ENCODE data around the gene PKP3.
"Not testable (repeated sequence)": the region's sequence is repeated elsewhere in the genome, so short reads cannot be mapped to it uniquely, and the experiment has no call there.

The PKP3 gene

GRCh38 chr11:434496-434895, 40.5 kb downstream of the PKP3 start:
- Histone ChIP-seq H3K36me3 (ENCODE audit: insufficient read depth, low read length) (no peaks in the 10 kb centered on the region), H3K4me1 (ENCODE audit: insufficient read depth, low read length) (no peaks in the 10 kb centered on the region), H3K4me2 (ENCODE audit: insufficient read depth, low read length) (no peak overlapping the region), H2AFZ (ENCODE audit: low read depth, low read length) (no peak overlapping the region), H3K27me3 (ENCODE audit: insufficient read depth, low read length, poor library complexity) (no peaks in the 10 kb centered on the region), H3K4me3 (ENCODE audit: low read depth in 1 of 2, low read length in 2 of 2) (no peak overlapping the region), H3K9me3 (ENCODE audit: insufficient read depth, low read length, severe bottlenecking) (no peaks in the 10 kb centered on the region), H3K9ac (ENCODE audit: low read depth, low read length) (no peak overlapping the region), H3K79me2 (ENCODE audit: insufficient read depth, low read length) (no peaks in the 10 kb centered on the region), H3K27ac (ENCODE audit: low read length) (no peak overlapping the region), H4K20me1 (ENCODE audit: insufficient read depth, low read length) (no peaks in the 10 kb centered on the region)
- TF ChIP-seq CTCF (IDR thresholded peaks at IDR 0.05; ENCODE audit: borderline replicate concordance, extremely low read depth, low read length, poor library complexity, severe bottlenecking), result no peak
- no peak for TF ChIP-seq EZH2 (IDR thresholded peaks at IDR 0.05; ENCODE audit: borderline replicate concordance, low read depth, low read length, severe bottlenecking)
- DNase-seq (no peak), ATAC-seq (ENCODE audit: insufficient read depth, low read depth) (no peak)

GRCh38 chr11:434999-435740, 41.2 kb downstream of the PKP3 start:
- H3K4me1 ChIP-seq (ENCODE audit: insufficient read depth, low read length); H3K36me3 ChIP-seq (ENCODE audit: insufficient read depth, low read length); H3K27me3 ChIP-seq (ENCODE audit: insufficient read depth, low read length, poor library complexity); H3K4me3 ChIP-seq (ENCODE audit: low read depth in 1 of 2, low read length in 2 of 2); H3K27ac ChIP-seq (ENCODE audit: low read length); H3K9ac ChIP-seq (ENCODE audit: low read depth, low read length); DNase-seq; H3K79me2 ChIP-seq (ENCODE audit: insufficient read depth, low read length); H3K4me2 ChIP-seq (ENCODE audit: insufficient read depth, low read length); H3K9me3 ChIP-seq (ENCODE audit: insufficient read depth, low read length, severe bottlenecking); H2AFZ ChIP-seq (ENCODE audit: low read depth, low read length); H4K20me1 ChIP-seq (ENCODE audit: insufficient read depth, low read length): not testable (repeated sequence)
- ATAC-seq (ENCODE audit: insufficient read depth, low read depth), result 0 out of 3 replicates have a peak, but pooled peaks have one; percentile 16

- ATAC-seq (ENCODE audit: insufficient read depth, low read depth), result no peak
- TF ChIP-seq EZH2 (IDR thresholded peaks at IDR 0.05; ENCODE audit: borderline replicate concordance, low read depth, low read length, severe bottlenecking), result no peak
- TF ChIP-seq CTCF (IDR thresholded peaks at IDR 0.05; ENCODE audit: borderline replicate concordance, extremely low read depth, low read length, poor library complexity, severe bottlenecking), result no peak
- no peaks in the 10 kb centered on the region for H4K20me1 ChIP-seq (ENCODE audit: insufficient read depth, low read length)
These were observed 43.3 kb downstream of the PKP3 start for GRCh38 chr11:437228-437870.

GRCh38 chr11:438101-438844, 44.3 kb downstream of the PKP3 start:
- Histone ChIP-seq H3K9me3 (ENCODE audit: insufficient read depth, low read length, severe bottlenecking) (no peaks in the 10 kb centered on the region), H3K27me3 (ENCODE audit: insufficient read depth, low read length, poor library complexity) (no peaks in the 10 kb centered on the region), H3K4me3 (ENCODE audit: low read depth in 1 of 2, low read length in 2 of 2) (no peak overlapping the region), H3K9ac (ENCODE audit: low read depth, low read length) (no peak overlapping the region), H3K4me1 (ENCODE audit: insufficient read depth, low read length) (no peaks in the 10 kb centered on the region), H4K20me1 (ENCODE audit: insufficient read depth, low read length) (no peaks in the 10 kb centered on the region), H3K36me3 (ENCODE audit: insufficient read depth, low read length) (no peaks in the 10 kb centered on the region), H2AFZ (ENCODE audit: low read depth, low read length) (no peak overlapping the region), H3K27ac (ENCODE audit: low read length) (no peak overlapping the region), H3K79me2 (ENCODE audit: insufficient read depth, low read length) (no peaks in the 10 kb centered on the region), H3K4me2 (ENCODE audit: insufficient read depth, low read length) (no peak overlapping the region)
- ATAC-seq (ENCODE audit: insufficient read depth, low read depth) (no peak), DNase-seq (no peak)
- TF ChIP-seq CTCF (IDR thresholded peaks at IDR 0.05; ENCODE audit: borderline replicate concordance, extremely low read depth, low read length, poor library complexity, severe bottlenecking), result no peak
- no peak for TF ChIP-seq EZH2 (IDR thresholded peaks at IDR 0.05; ENCODE audit: borderline replicate concordance, low read depth, low read length, severe bottlenecking)

More at GRCh38 chr11:437228-437870, 43.3 kb downstream of the PKP3 start:
- Histone ChIP-seq H3K79me2 (ENCODE audit: insufficient read depth, low read length) (no peaks in the 10 kb centered on the region), H3K4me1 (ENCODE audit: insufficient read depth, low read length) (no peaks in the 10 kb centered on the region), H3K9ac (ENCODE audit: low read depth, low read length) (no peak overlapping the region), H3K4me3 (ENCODE audit: low read depth in 1 of 2, low read length in 2 of 2) (no peak overlapping the region), H2AFZ (ENCODE audit: low read depth, low read length) (no peak overlapping the region), H3K4me2 (ENCODE audit: insufficient read depth, low read length) (no peak overlapping the region), H3K27me3 (ENCODE audit: insufficient read depth, low read length, poor library complexity) (no peaks in the 10 kb centered on the region), H3K9me3 (ENCODE audit: insufficient read depth, low read length, severe bottlenecking) (no peaks in the 10 kb centered on the region), H3K27ac (ENCODE audit: low read length) (no peak overlapping the region), H3K36me3 (ENCODE audit: insufficient read depth, low read length) (no peaks in the 10 kb centered on the region)
- no peak for DNase-seq

Data from DND-41 (cell line).